GM10248 (cell line): Measurements from ENCODE around the gene MEF2D.
A peak's percentile ranks its signal among the peaks of the same experiment; 100 is the strongest.

Experiments
- CTCF ChIA-PET: fragments of 300-600 bp; sonication (Branson Sonifier 250); formaldehyde crosslinking; extraction: SDS; loops from one replicate; lab custom pipeline; 2021; ENCODE audit warnings: antibody characterized with exemption; lab: Yijun Ruan, JAX
- POLR2A ChIA-PET: fragments of 350-650 bp; sonication (Branson Sonifier 250); formaldehyde crosslinking; extraction: SDS; loops from one replicate; lab custom pipeline; 2020; ENCODE audit warnings: antibody characterized with exemption; lab: Yijun Ruan, JAX
- DNase-seq: peaks from one replicate; pipeline ENCODE4 v3.0.0; 2012; ENCODE audit errors: extremely low spot score
- CTCF ChIP-seq: IDR thresholded peaks from 2 replicates; pipeline ENCODE4 v1.5.1; 2012; ENCODE audit warnings: mild to moderate bottlenecking, low read depth; ENCODE audit errors: extremely low read depth, missing control alignments, control extremely low read depth

The MEF2D gene

GRCh38 chr1:156421939-156422601, 78.5 kb downstream of the MEF2D start:
- DNase-seq: no peak
- TF ChIP-seq CTCF: no peak
- CTCF ChIA-PET: interaction anchor here (0.9 to 6.9 kb wide), 6 partner anchors 12 to 86 kb away, joined by 3 to 60 read pairs (median 10); no protein-coding TSS in a partner anchor
- POLR2A ChIA-PET: interaction anchor here (0.5 to 1.0 kb wide), 10 partner anchors 10 to 63 kb away, joined by 3 to 8 read pairs (median 3); no protein-coding TSS in a partner anchor

GRCh38 chr1:156421062-156421938, 79.3 kb downstream of the MEF2D start:
- peak; percentile 95 for DNase-seq
- POLR2A ChIA-PET: interaction anchor here (0.5 to 1.0 kb wide), 9 partner anchors 10 to 62 kb away, joined by 3 to 8 read pairs (median 3); no protein-coding TSS in a partner anchor

GRCh38 chr1:156420205-156421061, 80.1 kb downstream of the MEF2D start:
- DNase-seq: peak; percentile 76
- ChIA-PET POLR2A (interaction anchor here (0.6 to 1.0 kb wide), 2 partner anchors 8 to 12 kb away, joined by 5 to 7 read pairs; no protein-coding TSS in a partner anchor), CTCF (interaction anchor here (0.6 to 3.7 kb wide), 8 partner anchors 12 to 80 kb away, joined by 3 to 43 read pairs (median 11); partner anchors contain the start of gene MEF2D)
- TF ChIP-seq CTCF: no peak

More at GRCh38 chr1:156421062-156421938, 79.3 kb downstream of the MEF2D start:
- TF ChIP-seq CTCF: no peak
- CTCF ChIA-PET: interaction anchor here (0.9 to 6.9 kb wide), 5 partner anchors 13 to 87 kb away, joined by 3 to 60 read pairs (median 15); no protein-coding TSS in a partner anchor

- TF ChIP-seq CTCF: peak; percentile 49
- CTCF ChIA-PET: interaction anchor here (0.6 to 3.7 kb wide), 14 partner anchors 12 to 306 kb away, joined by 3 to 43 read pairs (median 5); partner anchors contain the start of genes MEF2D and NES
- DNase-seq: peak; percentile 68
- POLR2A ChIA-PET: interaction anchor here (0.6 to 1.0 kb wide), 2 partner anchors 13 to 186 kb away, joined by 3 to 5 read pairs; no protein-coding TSS in a partner anchor
Observed at GRCh38 chr1:156419854-156420204, 80.7 kb downstream of the MEF2D start.

GRCh38 chr1:156418416-156419070, 82.0 kb downstream of the MEF2D start:
- ChIA-PET POLR2A (no interaction called here), CTCF (interaction anchor here (1.0 to 3.7 kb wide), 14 partner anchors 9 to 307 kb away, joined by 3 to 43 read pairs (median 6); partner anchors contain the start of gene NES)
- no peak for DNase-seq
- no peak for TF ChIP-seq CTCF
